Measurements from ENCODE around the gene IL1RAPL1. TPM values are rescaled to one million over a fixed set of nuclear protein-coding genes. Genes with fewer than 3 reads are reported as not detected.

Gene IL1RAPL1
- total RNA-seq, 2 donors from 2014 or later = 0.66 to 1.1 TPM

DNA sequence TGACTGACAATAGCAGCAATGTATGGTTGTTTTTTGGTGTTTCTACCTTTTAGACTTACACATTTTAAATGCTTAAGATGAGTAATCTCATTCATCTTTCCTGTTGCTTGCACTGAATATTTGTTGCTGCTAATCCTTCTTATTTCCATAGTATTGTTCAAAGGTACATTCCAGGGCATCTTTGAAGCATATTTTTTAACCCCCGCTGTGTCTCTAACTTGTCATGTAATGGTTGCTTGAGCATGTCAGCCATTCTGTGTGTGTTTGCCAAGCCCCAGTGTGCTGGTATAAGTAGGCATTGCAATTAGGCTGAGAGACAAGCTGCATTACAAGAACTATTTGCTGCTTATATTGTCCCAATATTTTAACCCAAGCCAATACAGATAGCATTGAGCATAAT lies 87.9 kb downstream of the IL1RAPL1 start:
- no peak overlapping the region for H3K4me3 Mint-ChIP-seq
- H3K9ac ChIP-seq (ENCODE audit: extremely low read depth, low read length, poor library complexity, severe bottlenecking) = no peak overlapping the region
- H3K27me3 Mint-ChIP-seq (ENCODE audit: insufficient read depth) = no peaks in the 10 kb centered on the region
- H3K4me1 ChIP-seq (ENCODE audit: control insufficient read depth, insufficient read depth, low read length) = no peaks in the 10 kb centered on the region
- no peaks in the 10 kb centered on the region for H3K27me3 ChIP-seq (ENCODE audit: control insufficient read depth, insufficient read depth, low read length, poor library complexity, severe bottlenecking)
- TF ChIP-seq, protein P1, sequence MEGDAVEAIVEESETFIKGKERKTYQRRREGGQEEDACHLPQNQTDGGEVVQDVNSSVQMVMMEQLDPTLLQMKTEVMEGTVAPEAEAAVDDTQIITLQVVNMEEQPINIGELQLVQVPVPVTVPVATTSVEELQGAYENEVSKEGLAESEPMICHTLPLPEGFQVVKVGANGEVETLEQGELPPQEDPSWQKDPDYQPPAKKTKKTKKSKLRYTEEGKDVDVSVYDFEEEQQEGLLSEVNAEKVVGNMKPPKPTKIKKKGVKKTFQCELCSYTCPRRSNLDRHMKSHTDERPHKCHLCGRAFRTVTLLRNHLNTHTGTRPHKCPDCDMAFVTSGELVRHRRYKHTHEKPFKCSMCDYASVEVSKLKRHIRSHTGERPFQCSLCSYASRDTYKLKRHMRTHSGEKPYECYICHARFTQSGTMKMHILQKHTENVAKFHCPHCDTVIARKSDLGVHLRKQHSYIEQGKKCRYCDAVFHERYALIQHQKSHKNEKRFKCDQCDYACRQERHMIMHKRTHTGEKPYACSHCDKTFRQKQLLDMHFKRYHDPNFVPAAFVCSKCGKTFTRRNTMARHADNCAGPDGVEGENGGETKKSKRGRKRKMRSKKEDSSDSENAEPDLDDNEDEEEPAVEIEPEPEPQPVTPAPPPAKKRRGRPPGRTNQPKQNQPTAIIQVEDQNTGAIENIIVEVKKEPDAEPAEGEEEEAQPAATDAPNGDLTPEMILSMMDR (conservative IDR thresholded peaks at IDR 0.05) = no peak
- no peaks in the 10 kb centered on the region for H3K9me3 Mint-ChIP-seq
- H3K4me1 Mint-ChIP-seq = no peaks in the 10 kb centered on the region
- no peaks in the 10 kb centered on the region for H3K9me3 ChIP-seq (ENCODE audit: control insufficient read depth, low read length)
- no peak overlapping the region for H3K4me3 ChIP-seq (ENCODE audit: low read length)
- DNase-seq = no peak
- H3K36me3 ChIP-seq (ENCODE audit: control insufficient read depth, insufficient read depth, low read length) = no peaks in the 10 kb centered on the region
- H3K27ac Mint-ChIP-seq = no peak overlapping the region
- 100% methylated on average over 1 of the region's 1 CpG; no CpG with 5 or more reads in 1 of the 2 experiments for WGBS, 2 experiments (ENCODE audit: insufficient coverage in 1 of 2, insufficient read length in 1 of 2)
- no peaks in the 10 kb centered on the region for H3K36me3 Mint-ChIP-seq (ENCODE audit: low read depth)
- no peak overlapping the region for H3K27ac ChIP-seq (ENCODE audit: low read depth, low read length)

GRCh38 chrX:28693101-28693500 lies 105.9 kb downstream of the IL1RAPL1 start:
- no peaks in the 10 kb centered on the region for H3K9me3 ChIP-seq (ENCODE audit: control insufficient read depth, low read length)
- Mint-ChIP-seq H3K36me3 (ENCODE audit: low read depth) (no peaks in the 10 kb centered on the region), H3K27me3 (ENCODE audit: insufficient read depth) (no peaks in the 10 kb centered on the region), H3K9me3 (peaks cover 3% of the 10 kb centered on the region), H3K4me3 (no peak overlapping the region), H3K4me1 (peaks cover 10% of the 10 kb centered on the region), H3K27ac (no peak overlapping the region)
- no peak overlapping the region for H3K4me3 ChIP-seq (ENCODE audit: low read length)
- no peak overlapping the region for H3K9ac ChIP-seq (ENCODE audit: extremely low read depth, low read length, poor library complexity, severe bottlenecking)
- TF ChIP-seq, protein P1 (conservative IDR thresholded peaks at IDR 0.05) = no peak
- H3K27ac ChIP-seq (ENCODE audit: low read depth, low read length) = no peak overlapping the region
- no peaks in the 10 kb centered on the region for H3K36me3 ChIP-seq (ENCODE audit: control insufficient read depth, insufficient read depth, low read length)
- no peaks in the 10 kb centered on the region for H3K27me3 ChIP-seq (ENCODE audit: control insufficient read depth, insufficient read depth, low read length, poor library complexity, severe bottlenecking)
- no peaks in the 10 kb centered on the region for H3K4me1 ChIP-seq (ENCODE audit: control insufficient read depth, insufficient read depth, low read length)
- no peak for DNase-seq
- 100% methylated on average over 1 of the region's 1 CpG; no CpG with 5 or more reads in 1 of the 2 experiments for WGBS, 2 experiments (ENCODE audit: insufficient coverage in 1 of 2, insufficient read length in 1 of 2)

DNA sequence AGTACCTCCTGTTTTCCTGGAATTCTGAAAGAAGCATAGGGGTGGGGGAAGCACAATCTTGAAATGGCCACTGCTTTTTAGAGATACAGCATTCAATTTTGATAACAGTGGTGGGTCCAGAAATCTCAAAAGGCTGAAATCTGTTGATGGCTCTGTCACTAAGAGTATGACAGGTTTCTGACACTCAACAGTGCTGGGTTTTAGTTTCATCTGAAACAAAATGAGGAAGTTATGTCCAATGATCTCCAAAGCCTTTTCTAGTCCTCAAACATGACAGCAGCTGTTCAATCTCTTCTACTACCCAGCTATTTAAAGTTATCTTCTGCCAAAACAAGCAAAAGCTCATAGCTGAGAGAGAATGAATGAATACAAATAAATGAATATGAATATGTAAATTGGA lies 110.5 kb downstream of the IL1RAPL1 start:
- TF ChIP-seq, protein P1 (conservative IDR thresholded peaks at IDR 0.05) = no peak
- Mint-ChIP-seq H3K27me3 (ENCODE audit: insufficient read depth) (no peaks in the 10 kb centered on the region), H3K27ac (no peak overlapping the region), H3K9me3 (no peaks in the 10 kb centered on the region), H3K4me1 (peaks cover 5% of the 10 kb centered on the region), H3K36me3 (ENCODE audit: low read depth) (no peaks in the 10 kb centered on the region), H3K4me3 (no peak overlapping the region)
- Histone ChIP-seq H3K9ac (ENCODE audit: extremely low read depth, low read length, poor library complexity, severe bottlenecking) (no peak overlapping the region), H3K27ac (ENCODE audit: low read depth, low read length) (no peak overlapping the region), H3K4me1 (ENCODE audit: control insufficient read depth, insufficient read depth, low read length) (no peaks in the 10 kb centered on the region), H3K9me3 (ENCODE audit: control insufficient read depth, low read length) (no peaks in the 10 kb centered on the region), H3K27me3 (ENCODE audit: control insufficient read depth, insufficient read depth, low read length, poor library complexity, severe bottlenecking) (no peaks in the 10 kb centered on the region), H3K36me3 (ENCODE audit: control insufficient read depth, insufficient read depth, low read length) (no peaks in the 10 kb centered on the region), H3K4me3 (ENCODE audit: low read length) (no peak overlapping the region)
- DNase-seq = no peak
